ENCODE data around the gene MYEF2.

GRCh38 chr15:48153526-48153925, 24.6 kb downstream of the MYEF2 start:
- TF ChIP-seq POLR2A (IDR thresholded peaks at IDR 0.05; ENCODE audit: insufficient read depth in 1 of 2, low read depth in 2 of 2, low read length in 2 of 2) (no peak), ZKSCAN1 (IDR thresholded peaks at IDR 0.05; ENCODE audit: low read length) (no peak), TARDBP (CRISPR knock-in tag; IDR thresholded peaks at IDR 0.05) (no peak), ZBTB33 (CRISPR knock-in tag; IDR thresholded peaks at IDR 0.05) (no peak), CTCF (CRISPR knock-in tag; IDR thresholded peaks at IDR 0.05) (no peak), REXO4 (CRISPR knock-in tag; IDR thresholded peaks at IDR 0.05; ENCODE audit: borderline replicate concordance) (no peak), PHF5A (CRISPR knock-in tag; IDR thresholded peaks at IDR 0.05; ENCODE audit: low read depth, unreplicated experiment) (no peak), ZBTB26 (CRISPR knock-in tag; IDR thresholded peaks at IDR 0.05; ENCODE audit: borderline replicate concordance) (no peak), MAZ (IDR thresholded peaks at IDR 0.05; ENCODE audit: borderline replicate concordance, low read depth, low read length) (no peak), MAZ (CRISPR knock-in tag; IDR thresholded peaks at IDR 0.05; ENCODE audit: low read depth) (no peak), EP300 (IDR thresholded peaks at IDR 0.05; ENCODE audit: low read depth in 2 of 2, low read length in 2 of 2) (no peak), EP300 (CRISPR knock-in tag; IDR thresholded peaks at IDR 0.05; ENCODE audit: borderline replicate concordance) (no peak), ZNF367 (CRISPR knock-in tag; IDR thresholded peaks at IDR 0.05; ENCODE audit: borderline replicate concordance) (no peak), ZSCAN25 (CRISPR knock-in tag; IDR thresholded peaks at IDR 0.05) (no peak)
